ENCODE data around the gene CEACAM6. TPM values are rescaled to one million over a fixed set of nuclear protein-coding genes. Genes with fewer than 3 reads are reported as not detected.

CEACAM6 gene
- total and polyA plus RNA-seq, 2 donors (not counting 1 experiment from before 2014, with no cell fraction given) = not detected

DNA sequence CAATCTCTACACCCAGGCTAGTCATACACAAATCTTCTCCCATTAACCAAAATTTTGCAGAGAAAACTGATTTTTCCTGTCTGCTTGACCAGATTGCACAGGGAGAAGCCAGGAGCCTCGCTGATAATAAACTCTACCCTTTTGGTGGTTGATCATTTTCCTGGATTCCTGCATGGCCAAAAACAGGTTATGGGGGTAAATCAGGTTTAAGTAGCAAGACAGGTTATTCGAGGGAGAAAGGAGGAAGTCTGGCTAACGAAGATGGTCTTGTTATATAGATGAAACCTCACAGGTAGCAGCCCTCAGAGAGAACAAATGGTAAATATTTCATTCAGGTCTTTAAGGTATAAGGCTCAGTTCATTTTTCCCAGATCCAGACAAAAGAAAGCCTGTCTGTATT, 16.0 kb upstream of the CEACAM6 start:
- H3K27me3 Mint-ChIP-seq = peaks cover 23% of the 10 kb centered on the region
- Histone ChIP-seq H3K9ac (ENCODE audit: low read length) (no peak overlapping the region), H3K27me3 (replicated peaks in 1 of 4; ENCODE audit: control extremely low read depth in 1 of 4, control insufficient read depth in 3 of 4, insufficient read depth in 4 of 4, low read length in 3 of 4) (peaks cover 0 to 3% (median 0%) of the 10 kb centered on the region in 4 experiments), H3K27ac (ENCODE audit: low read length in 2 of 2) (no peak overlapping the region), H3K9me3 (ENCODE audit: control extremely low read depth in 1 of 3, control insufficient read depth in 2 of 3, insufficient read depth in 1 of 3, low read length in 2 of 3) (no peaks in the 10 kb centered on the region), H2AFZ (ENCODE audit: insufficient read depth, low read depth, low read length, poor library complexity, severe bottlenecking) (no peak overlapping the region), H3K36me3 (replicated peaks in 1 of 2; ENCODE audit: control extremely low read depth in 1 of 2, control insufficient read depth in 1 of 2, extremely low read depth in 1 of 2, insufficient read depth in 2 of 2, low read length in 1 of 2) (no peaks in the 10 kb centered on the region), H4K20me1 (ENCODE audit: control insufficient read depth, insufficient read depth, low read length, poor library complexity, severe bottlenecking) (no peaks in the 10 kb centered on the region), H3K4me2 (replicated peaks; ENCODE audit: low read depth, low read length, poor library complexity, severe bottlenecking) (no peak overlapping the region), H3K4me1 (ENCODE audit: control insufficient read depth in 2 of 2, insufficient read depth in 2 of 2, low read length in 2 of 2) (peaks cover 3 to 5% of the 10 kb centered on the region in 2 donors), H3K4me3 (ENCODE audit: control extremely low read depth in 1 of 5, extremely low read depth in 1 of 5, insufficient read depth in 1 of 5, low read depth in 2 of 5, low read length in 4 of 5) (no peak overlapping the region), H3K79me2 (ENCODE audit: control insufficient read depth, insufficient read depth, low read length) (no peaks in the 10 kb centered on the region)
- intact Hi-C loops (cut with micrococcal nuclease) = no loop called here
- no peak overlapping the region for H3K27ac Mint-ChIP-seq
- H3K4me3 Mint-ChIP-seq = no peak overlapping the region
- 58% methylated on average over 3 of the region's 3 CpGs for WGBS (ENCODE audit: insufficient coverage)
- DNase-seq (no peak), ATAC-seq (ENCODE audit: low read depth) (no peak)
- H3K4me1 Mint-ChIP-seq = no peaks in the 10 kb centered on the region
- CTCF ChIA-PET = interaction anchor here (5.4 kb wide), 1 partner anchor 14 kb away, joined by 39 read pairs; no protein-coding TSS in a partner anchor
- TF ChIP-seq, protein P1, sequence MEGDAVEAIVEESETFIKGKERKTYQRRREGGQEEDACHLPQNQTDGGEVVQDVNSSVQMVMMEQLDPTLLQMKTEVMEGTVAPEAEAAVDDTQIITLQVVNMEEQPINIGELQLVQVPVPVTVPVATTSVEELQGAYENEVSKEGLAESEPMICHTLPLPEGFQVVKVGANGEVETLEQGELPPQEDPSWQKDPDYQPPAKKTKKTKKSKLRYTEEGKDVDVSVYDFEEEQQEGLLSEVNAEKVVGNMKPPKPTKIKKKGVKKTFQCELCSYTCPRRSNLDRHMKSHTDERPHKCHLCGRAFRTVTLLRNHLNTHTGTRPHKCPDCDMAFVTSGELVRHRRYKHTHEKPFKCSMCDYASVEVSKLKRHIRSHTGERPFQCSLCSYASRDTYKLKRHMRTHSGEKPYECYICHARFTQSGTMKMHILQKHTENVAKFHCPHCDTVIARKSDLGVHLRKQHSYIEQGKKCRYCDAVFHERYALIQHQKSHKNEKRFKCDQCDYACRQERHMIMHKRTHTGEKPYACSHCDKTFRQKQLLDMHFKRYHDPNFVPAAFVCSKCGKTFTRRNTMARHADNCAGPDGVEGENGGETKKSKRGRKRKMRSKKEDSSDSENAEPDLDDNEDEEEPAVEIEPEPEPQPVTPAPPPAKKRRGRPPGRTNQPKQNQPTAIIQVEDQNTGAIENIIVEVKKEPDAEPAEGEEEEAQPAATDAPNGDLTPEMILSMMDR (IDR thresholded peaks at IDR 0.05) = no peak
- no peak for TF ChIP-seq EZH2 (IDR thresholded peaks at IDR 0.05; ENCODE audit: borderline replicate concordance, insufficient read depth, low read depth, low read length, poor library complexity, severe bottlenecking)
- no peaks in the 10 kb centered on the region for H3K9me3 Mint-ChIP-seq (ENCODE audit: insufficient read depth)
- POLR2A ChIA-PET = no interaction called here

DNA sequence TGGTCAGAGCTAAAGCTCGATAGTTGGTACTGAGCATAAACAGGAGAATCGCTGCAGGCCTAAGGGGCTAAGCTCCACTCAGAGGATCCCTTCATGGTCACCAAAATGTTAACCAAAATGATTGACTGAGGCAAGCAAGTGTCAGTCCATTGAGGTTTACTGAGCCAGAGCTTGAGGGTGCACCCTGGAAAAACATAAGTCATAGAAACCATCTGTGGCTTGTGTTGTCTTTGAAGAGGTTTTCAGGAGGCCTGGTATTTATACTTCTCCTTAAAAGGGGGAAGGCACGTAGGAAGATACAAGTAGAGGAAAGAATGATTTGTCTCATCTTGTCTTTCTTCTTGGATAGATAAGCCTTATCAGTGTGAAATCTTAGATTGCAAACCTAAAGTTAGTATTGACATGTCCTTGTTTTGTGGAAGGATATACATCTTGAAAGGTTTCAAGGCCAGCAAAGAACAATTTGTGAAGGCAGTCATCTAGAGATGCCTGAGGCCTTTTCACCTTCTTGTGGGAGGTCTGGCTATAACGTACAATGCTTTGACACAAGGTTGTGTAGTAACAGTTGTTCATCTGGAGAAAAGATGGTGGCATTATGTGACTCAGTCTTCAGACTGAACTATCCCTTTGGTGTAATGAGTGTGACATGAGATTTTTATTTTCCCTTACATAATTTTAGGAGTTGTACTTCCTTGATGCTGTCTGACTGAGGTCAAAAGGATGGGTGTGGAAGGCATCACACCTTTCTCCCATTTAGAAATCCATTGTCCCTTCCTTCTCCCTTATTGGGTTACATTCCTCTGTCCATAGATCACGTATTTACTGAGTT, 14.7 kb upstream of the CEACAM6 start:
- Mint-ChIP-seq H3K9me3 (ENCODE audit: insufficient read depth) (no peaks in the 10 kb centered on the region), H3K27ac (no peak overlapping the region), H3K4me1 (peaks cover 6% of the 10 kb centered on the region), H3K4me3 (no peak overlapping the region), H3K27me3 (peaks cover 23% of the 10 kb centered on the region)
- no peaks in the 10 kb centered on the region for H3K79me2 ChIP-seq (ENCODE audit: control insufficient read depth, insufficient read depth, low read length)
- no peak for ATAC-seq (ENCODE audit: low read depth)
- H3K4me1 ChIP-seq (ENCODE audit: control insufficient read depth in 2 of 2, insufficient read depth in 2 of 2, low read length in 2 of 2) = peaks cover 10% of the 10 kb centered on the region in 2 donors
- no peaks in the 10 kb centered on the region for H4K20me1 ChIP-seq (ENCODE audit: control insufficient read depth, insufficient read depth, low read length, poor library complexity, severe bottlenecking)
- H3K27ac ChIP-seq (ENCODE audit: low read length in 2 of 2) = no peak overlapping the region
- H2AFZ ChIP-seq (ENCODE audit: insufficient read depth, low read depth, low read length, poor library complexity, severe bottlenecking) = no peak overlapping the region
- POLR2A ChIA-PET = no interaction called here
- TF ChIP-seq, protein P1 (IDR thresholded peaks at IDR 0.05) = no peak
- TF ChIP-seq EZH2 (IDR thresholded peaks at IDR 0.05; ENCODE audit: borderline replicate concordance, insufficient read depth, low read depth, low read length, poor library complexity, severe bottlenecking) = no peak
- DNase-seq = no peak
- H3K36me3 ChIP-seq (replicated peaks in 1 of 2; ENCODE audit: control extremely low read depth in 1 of 2, control insufficient read depth in 1 of 2, extremely low read depth in 1 of 2, insufficient read depth in 2 of 2, low read length in 1 of 2) = no peaks in the 10 kb centered on the region
- CTCF ChIA-PET = interaction anchor here (1.0 to 5.4 kb wide), 3 partner anchors 13 to 55 kb away, joined by 3 to 39 read pairs (median 3); no protein-coding TSS in a partner anchor
- no peak overlapping the region for H3K4me2 ChIP-seq (replicated peaks; ENCODE audit: low read depth, low read length, poor library complexity, severe bottlenecking)
- no peak overlapping the region for H3K9ac ChIP-seq (ENCODE audit: low read length)
- peaks cover 0 to 3% (median 0%) of the 10 kb centered on the region in 4 experiments for H3K27me3 ChIP-seq (replicated peaks in 1 of 4; ENCODE audit: control extremely low read depth in 1 of 4, control insufficient read depth in 3 of 4, insufficient read depth in 4 of 4, low read length in 3 of 4)
- no peaks in the 10 kb centered on the region for H3K9me3 ChIP-seq (ENCODE audit: control extremely low read depth in 1 of 3, control insufficient read depth in 2 of 3, insufficient read depth in 1 of 3, low read length in 2 of 3)
- 80% methylated on average over 4 of the region's 5 CpGs for WGBS (ENCODE audit: insufficient coverage)
- H3K4me3 ChIP-seq (ENCODE audit: control extremely low read depth in 1 of 5, extremely low read depth in 1 of 5, insufficient read depth in 1 of 5, low read depth in 2 of 5, low read length in 4 of 5) = no peak overlapping the region
- intact Hi-C loops (cut with micrococcal nuclease) = no loop called here
